Transverse colon (tissue), 4 donors: Measurements from ENCODE around the gene ACOX2. TPM values are rescaled to one million over a fixed set of nuclear protein-coding genes. Genes with fewer than 3 reads are reported as not detected.

Source experiments
- DNase-seq: peaks from one replicate; pipeline ENCODE4 v3.0.0-alpha.2; 2019
- H3K27ac ChIP-seq, 4 donors: fragments of 200-600 bp; sonication (generic); 2 replicates each; pipeline ENCODE4 v1.5.1; 2016 to 2018; ENCODE audit warnings: inconsistent platforms in 4 of 4
- H3K27me3 ChIP-seq: fragments of 200-600 bp; sonication (generic); 2 replicates; pipeline ENCODE4 v1.5.1; 2017; ENCODE audit warnings: inconsistent platforms
- H3K36me3 ChIP-seq, 4 donors: fragments of 200-600 bp; sonication (generic); 2 replicates each; pipeline ENCODE4 v1.5.1; 2017 to 2019; ENCODE audit warnings: inconsistent platforms in 4 of 4
- H3K4me1 ChIP-seq, 4 donors: fragments of 200-600 bp; sonication (generic); 2 replicates each; pipeline ENCODE4 v1.5.1; 2017 to 2020; ENCODE audit warnings: inconsistent platforms in 4 of 4
- H3K4me3 ChIP-seq, 4 donors: fragments of 200-600 bp; sonication (generic); 1 replicate in 1 of 4; 2 replicates in 3 of 4; pipeline versions ENCODE4 v1.5.1 to v1.6.1; 2017 to 2019; ENCODE audit warnings: inconsistent platforms in 4 of 4
- H3K9me3 ChIP-seq, 2 donors: fragments of 200-600 bp; sonication (generic); 2 replicates each; pipeline ENCODE4 v1.5.1; 2017 to 2019; ENCODE audit warnings: inconsistent platforms in 2 of 2
- CTCF ChIP-seq, 5 experiments: fragments of 200-600 bp in 3 of 5; fragments of 450-650 bp in 2 of 5; sonication (generic) in 3 of 5; IDR thresholded peaks; 1 replicate in 2 of 5; 2 replicates in 3 of 5; pipeline ENCODE4 v1.5.1; 2016 to 2017; ENCODE audit warnings: antibody characterized with exemption in 5 of 5, inconsistent platforms in 3 of 5, mild to moderate bottlenecking in 2 of 5, moderate library complexity in 1 of 5
- EP300 ChIP-seq: sonication (generic); formaldehyde crosslinking; IDR thresholded peaks from one replicate; pipeline ENCODE4 v1.6.1; 2017; ENCODE audit warnings: antibody characterized with exemption, low read depth
- POLR2A ChIP-seq: fragments of 450-650 bp; IDR thresholded peaks from one replicate; pipeline ENCODE4 v1.6.1; 2016; ENCODE audit warnings: antibody characterized with exemption, mild to moderate bottlenecking, moderate library complexity
- POLR2AphosphoS5 ChIP-seq, 3 donors: sonication (generic); formaldehyde crosslinking; IDR thresholded peaks; one replicate each; pipeline ENCODE4 v1.6.1; 2016; ENCODE audit warnings: antibody characterized with exemption in 3 of 3
- WGBS, 2 donors: methylation state at CpG; one replicate each; pipeline ENCODE4 v1.1.5; 2018; ENCODE audit warnings: low coverage in 1 of 2; 5-methylcytosine and 5-hydroxymethylcytosine counted together
- in situ Hi-C, 4 donors: fragments of 200-750 bp; cut with MboI; loops; one replicate each; pipeline versions ENCODE4 v1.15.0 to v1.15.1; 2017; ENCODE audit warnings: low sequenced_read_pairs in 3 of 4, low pct_ligation_motif_present in 1 of 4, low pct_unique_long_range_greater_than_20kb in 1 of 4
- intact Hi-C: fragments of 100-400 bp; cut with DNase I; formaldehyde crosslinking; loops from one replicate; pipeline ENCODE4 v1.15.1; 2023; ENCODE audit warnings: low total_unique reads
- total RNA-seq, 4 donors: library from RNA; depleted of rRNA; stranded (reverse); fragments of >200 nt; gene quantifications; one replicate each; pipeline ENCODE4 v1.1.0, GENCODE V29; 2016

The ACOX2 gene
- total RNA-seq, 4 donors from 2014 or later: 28.3 to 125 (median 37.9) TPM

GRCh38 chr3:58488967-58489366, 48.0 kb downstream of the ACOX2 start:
- Histone ChIP-seq H3K4me1 (peaks cover 11 to 26% (median 20%) of the 10 kb centered on the region in 4 donors), H3K9me3 (no peaks in the 10 kb centered on the region), H3K36me3 (no peaks in the 10 kb centered on the region), H3K27me3 (no peaks in the 10 kb centered on the region), H3K4me3 (no peak overlapping the region), H3K27ac (no peak overlapping the region)
- in situ Hi-C loops (no loop called here), intact Hi-C loops (no loop called here)
- no peak for TF ChIP-seq POLR2A
- no peak for TF ChIP-seq POLR2AphosphoS5 (IDR thresholded peaks at IDR 0.05)
- TF ChIP-seq CTCF (IDR thresholded peaks at IDR 0.05): no peak
- TF ChIP-seq EP300: no peak
- 17% methylated on average over 2 of the region's 2 CpGs; no CpG with 5 or more reads in 1 of the 2 donors for WGBS, 2 donors
- DNase-seq: no peak

- no peaks in the 10 kb centered on the region for H3K36me3 ChIP-seq
- H3K4me1 ChIP-seq: peaks cover 3 to 11% (median 6%) of the 10 kb centered on the region in 4 donors
- H3K27me3 ChIP-seq: no peaks in the 10 kb centered on the region
- in situ Hi-C loops: no loop called here
- no peak for DNase-seq
- TF ChIP-seq CTCF (IDR thresholded peaks at IDR 0.05) (no peak), POLR2AphosphoS5 (IDR thresholded peaks at IDR 0.05) (no peak), POLR2A (no peak), EP300 (no peak)
- WGBS, 2 donors: 63 to 71% methylated on average over 10 to 18 of the region's 18 CpGs
- no peak overlapping the region for H3K27ac ChIP-seq
- no peaks in the 10 kb centered on the region for H3K9me3 ChIP-seq
- H3K4me3 ChIP-seq: no peak overlapping the region
- intact Hi-C loops: no loop called here
Observed at GRCh38 chr3:58487140-58487886, 49.7 kb downstream of the ACOX2 start.

GRCh38 chr3:58485801-58486435, 51.1 kb downstream of the ACOX2 start:
- Histone ChIP-seq H3K27me3 (no peaks in the 10 kb centered on the region), H3K36me3 (no peaks in the 10 kb centered on the region), H3K27ac (no peak overlapping the region), H3K4me3 (no peak overlapping the region), H3K9me3 (no peaks in the 10 kb centered on the region), H3K4me1 (peaks cover 0 to 6% (median 2%) of the 10 kb centered on the region in 4 donors)
- TF ChIP-seq POLR2A (no peak), EP300 (no peak), POLR2AphosphoS5 (IDR thresholded peaks at IDR 0.05) (no peak), CTCF (IDR thresholded peaks at IDR 0.05) (no peak)
- in situ Hi-C loops: no loop called here
- no peak for DNase-seq
- 85 to 100% methylated on average over 1 to 6 of the region's 6 CpGs for WGBS, 2 donors
- intact Hi-C loops: no loop called here

GRCh38 chr3:58484722-58485069, 52.3 kb downstream of the ACOX2 start:
- H3K27ac ChIP-seq: no peak overlapping the region
- no peaks in the 10 kb centered on the region for H3K36me3 ChIP-seq
- H3K9me3 ChIP-seq: peaks cover 3 to 4% of the 10 kb centered on the region in 2 donors
- no peaks in the 10 kb centered on the region for H3K27me3 ChIP-seq
- peaks cover 0 to 6% (median 2%) of the 10 kb centered on the region in 4 donors for H3K4me1 ChIP-seq
- WGBS, 2 donors: 74 to 89% methylated on average over 1 to 3 of the region's 3 CpGs
- no peak overlapping the region for H3K4me3 ChIP-seq
- intact Hi-C loops (no loop called here), in situ Hi-C loops (no loop called here)
- TF ChIP-seq POLR2A (no peak), POLR2AphosphoS5 (IDR thresholded peaks at IDR 0.05) (no peak), EP300 (no peak), CTCF (IDR thresholded peaks at IDR 0.05) (no peak)
- no peak for DNase-seq
